Lower leg skin (tissue), 3 donors: ENCODE measurements around the gene NFIX.

Experiments
- POLR2A ChIP-seq, 2 donors: fragments of 450-650 bp; IDR thresholded peaks; one replicate each; pipeline ENCODE4 v1.6.1; 2016 to 2017; ENCODE audit warnings: antibody characterized with exemption in 2 of 2, mild to moderate bottlenecking in 1 of 2, moderate library complexity in 1 of 2
- TF ChIP-seq, protein P1 (sequence below), 3 donors: fragments of 450-650 bp; IDR thresholded peaks; one replicate each; pipeline ENCODE4 v1.5.1; 2016; ENCODE audit warnings: antibody characterized with exemption in 3 of 3, mild to moderate bottlenecking in 3 of 3, moderate library complexity in 2 of 3

GRCh38 chr19:12947702-12948611 is 47.3 kb upstream of the NFIX start:
- TF ChIP-seq, protein P1, sequence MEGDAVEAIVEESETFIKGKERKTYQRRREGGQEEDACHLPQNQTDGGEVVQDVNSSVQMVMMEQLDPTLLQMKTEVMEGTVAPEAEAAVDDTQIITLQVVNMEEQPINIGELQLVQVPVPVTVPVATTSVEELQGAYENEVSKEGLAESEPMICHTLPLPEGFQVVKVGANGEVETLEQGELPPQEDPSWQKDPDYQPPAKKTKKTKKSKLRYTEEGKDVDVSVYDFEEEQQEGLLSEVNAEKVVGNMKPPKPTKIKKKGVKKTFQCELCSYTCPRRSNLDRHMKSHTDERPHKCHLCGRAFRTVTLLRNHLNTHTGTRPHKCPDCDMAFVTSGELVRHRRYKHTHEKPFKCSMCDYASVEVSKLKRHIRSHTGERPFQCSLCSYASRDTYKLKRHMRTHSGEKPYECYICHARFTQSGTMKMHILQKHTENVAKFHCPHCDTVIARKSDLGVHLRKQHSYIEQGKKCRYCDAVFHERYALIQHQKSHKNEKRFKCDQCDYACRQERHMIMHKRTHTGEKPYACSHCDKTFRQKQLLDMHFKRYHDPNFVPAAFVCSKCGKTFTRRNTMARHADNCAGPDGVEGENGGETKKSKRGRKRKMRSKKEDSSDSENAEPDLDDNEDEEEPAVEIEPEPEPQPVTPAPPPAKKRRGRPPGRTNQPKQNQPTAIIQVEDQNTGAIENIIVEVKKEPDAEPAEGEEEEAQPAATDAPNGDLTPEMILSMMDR (IDR thresholded peaks at IDR 0.05), result no peak
- TF ChIP-seq POLR2A (IDR thresholded peaks at IDR 0.05), result no peak
